GM18498 (cell line): ENCODE data around the gene CYP27C1.
"Not testable (repeated sequence)": the region's sequence is repeated elsewhere in the genome, so short reads cannot be mapped to it uniquely, and the experiment has no call there.

Experiments used
- ATAC-seq: cut with Tn5 transposase; IDR thresholded peaks from one replicate; pipeline ENCODE4 v1.9.1; 2021; ENCODE audit warnings: mild to moderate bottlenecking, moderate library complexity; ENCODE audit not compliant: unreplicated experiment

CYP27C1 gene

GRCh38 chr2:127173057-127173456 lies 47.0 kb downstream of the CYP27C1 start:
- ATAC-seq: no peak

GRCh38 chr2:127172306-127172705 lies 47.8 kb downstream of the CYP27C1 start:
- no peak for ATAC-seq

GRCh38 chr2:127170452-127171197 lies 49.5 kb downstream of the CYP27C1 start:
- ATAC-seq: no peak

- no peak for ATAC-seq
These were observed 50.1 kb downstream of the CYP27C1 start for GRCh38 chr2:127170021-127170420.

GRCh38 chr2:127169066-127169660 lies 50.9 kb downstream of the CYP27C1 start:
- no peak for ATAC-seq

- ATAC-seq: no peak
These were observed 53.8 kb downstream of the CYP27C1 start for GRCh38 chr2:127166231-127166860.

GRCh38 chr2:127165539-127165935 lies 54.6 kb downstream of the CYP27C1 start:
- ATAC-seq: no peak

- ATAC-seq: no peak
These were observed 55.1 kb downstream of the CYP27C1 start for GRCh38 chr2:127164761-127165538.

GRCh38 chr2:127163921-127164320 lies 56.2 kb downstream of the CYP27C1 start:
- ATAC-seq: no peak

- not testable (repeated sequence) for ATAC-seq
These were observed 57.1 kb downstream of the CYP27C1 start for GRCh38 chr2:127163090-127163406.

GRCh38 chr2:127162261-127163089 lies 57.6 kb downstream of the CYP27C1 start:
- no peak for ATAC-seq

- no peak for ATAC-seq
These were observed 58.6 kb downstream of the CYP27C1 start for GRCh38 chr2:127161176-127162136.

- ATAC-seq: no peak
These were observed 59.4 kb downstream of the CYP27C1 start for GRCh38 chr2:127160676-127161075.

- ATAC-seq: no peak
These were observed 60.6 kb downstream of the CYP27C1 start for GRCh38 chr2:127159543-127159942.

GRCh38 chr2:127158614-127159290 lies 61.3 kb downstream of the CYP27C1 start:
- ATAC-seq: no peak

GRCh38 chr2:127157651-127158485 lies 62.2 kb downstream of the CYP27C1 start:
- no peak for ATAC-seq

- no peak for ATAC-seq
These were observed 63.0 kb downstream of the CYP27C1 start for GRCh38 chr2:127157114-127157513.

GRCh38 chr2:127155947-127156346 lies 64.2 kb downstream of the CYP27C1 start:
- ATAC-seq: no peak
